GM19035 (cell line): Measurements from ENCODE around the gene OR2A5.
"Not testable (repeated sequence)": the region's sequence is repeated elsewhere in the genome, so short reads cannot be mapped to it uniquely, and the experiment has no call there.

Source experiments
- ATAC-seq: cut with Tn5 transposase; IDR thresholded peaks from one replicate; pipeline ENCODE4 v1.9.1; 2021; ENCODE audit not compliant: unreplicated experiment

The OR2A5 gene

GRCh38 chr7:144048648-144049047 lies at the start of gene OR2A5:
Gene OR2A5, plus strand, starts transcription at chr7:144048948. Its CDS starts 1,454 bp downstream, at chr7:144050402.
- no peak for ATAC-seq

- no peak for ATAC-seq
These were observed 48.7 kb upstream of the OR2A5 start, which contains the start of gene OR6B1 for GRCh38 chr7:144000020-144000419. Gene OR6B1, plus strand, starts transcription at chr7:144000320. Its CDS starts 3,677 bp downstream, at chr7:144003997.

- no peak for ATAC-seq
These were observed 47.2 kb upstream of the OR2A5 start for GRCh38 chr7:144001543-144001942.

GRCh38 chr7:144004703-144005102 lies 44.0 kb upstream of the OR2A5 start:
- no peak for ATAC-seq

GRCh38 chr7:144006029-144006691 lies 42.6 kb upstream of the OR2A5 start:
- ATAC-seq = no peak

GRCh38 chr7:144006692-144007042 lies 42.1 kb upstream of the OR2A5 start:
- ATAC-seq = no peak

- no peak for ATAC-seq
These were observed 39.4 kb upstream of the OR2A5 start for GRCh38 chr7:144009361-144009760.

- not testable (repeated sequence) for ATAC-seq
These were observed 38.7 kb upstream of the OR2A5 start for GRCh38 chr7:144010061-144010460.

- not testable (repeated sequence) for ATAC-seq
These were observed 37.9 kb upstream of the OR2A5 start for GRCh38 chr7:144010821-144011220.

GRCh38 chr7:144011458-144012230 lies 37.1 kb upstream of the OR2A5 start:
- ATAC-seq = no peak

- no peak for ATAC-seq
These were observed 30.7 kb upstream of the OR2A5 start for GRCh38 chr7:144018065-144018464.

- no peak for ATAC-seq
These were observed 29.3 kb upstream of the OR2A5 start for GRCh38 chr7:144019457-144019856.

- ATAC-seq = no peak
These were observed 28.4 kb upstream of the OR2A5 start for GRCh38 chr7:144020340-144020739.

GRCh38 chr7:144022169-144022568 lies 26.6 kb upstream of the OR2A5 start:
- ATAC-seq = no peak

- no peak for ATAC-seq
These were observed 25.4 kb upstream of the OR2A5 start for GRCh38 chr7:144023171-144023827.

GRCh38 chr7:144024213-144024612 lies 24.5 kb upstream of the OR2A5 start:
- no peak for ATAC-seq

GRCh38 chr7:144026203-144026883 lies 22.4 kb upstream of the OR2A5 start:
- no peak for ATAC-seq

GRCh38 chr7:144027070-144027469 lies 21.7 kb upstream of the OR2A5 start:
- no peak for ATAC-seq

- no peak for ATAC-seq
These were observed 20.8 kb upstream of the OR2A5 start for GRCh38 chr7:144027974-144028373.

- no peak for ATAC-seq
These were observed 20.2 kb upstream of the OR2A5 start for GRCh38 chr7:144028547-144028946.

GRCh38 chr7:144032516-144032915 lies 16.2 kb upstream of the OR2A5 start:
- no peak for ATAC-seq
